ENCODE results near the gene FZD1. TPM values are rescaled to one million over a fixed set of nuclear protein-coding genes. Genes with fewer than 3 reads are reported as not detected.

The FZD1 gene
- 13.2 TPM for polyA plus RNA-seq
- long read RNA-seq, donor 1, full-length matches to known transcripts: 13 of 13 reads
- long read RNA-seq, donor 1, partial matches to known transcripts: 0 of 13 reads
- long read RNA-seq, donor 1, other reads (novel, unspliced or antisense): 0 of 13 reads
- long read RNA-seq, donor 2, full-length matches to known transcripts: 20 of 20 reads
- long read RNA-seq, donor 2, partial matches to known transcripts: 0 of 20 reads
- long read RNA-seq, donor 2, other reads (novel, unspliced or antisense): 0 of 20 reads
- long read RNA-seq, donor 3, full-length matches to known transcripts: 25 of 25 reads
- long read RNA-seq, donor 3, partial matches to known transcripts: 0 of 25 reads
- long read RNA-seq, donor 3, other reads (novel, unspliced or antisense): 0 of 25 reads
- long read RNA-seq, donor 4, full-length matches to known transcripts: 1 of 1 reads
- long read RNA-seq, donor 4, partial matches to known transcripts: 0 of 1 reads
- long read RNA-seq, donor 4, other reads (novel, unspliced or antisense): 0 of 1 reads
- long read RNA-seq, donor 5, full-length matches to known transcripts: 22 of 22 reads
- long read RNA-seq, donor 5, partial matches to known transcripts: 0 of 22 reads
- long read RNA-seq, donor 5, other reads (novel, unspliced or antisense): 0 of 22 reads
- long read RNA-seq, donor 6, full-length matches to known transcripts: 22 of 22 reads
- long read RNA-seq, donor 6, partial matches to known transcripts: 0 of 22 reads
- long read RNA-seq, donor 6, other reads (novel, unspliced or antisense): 0 of 22 reads
- long read RNA-seq, donor 7, full-length matches to known transcripts: 22 of 22 reads
- long read RNA-seq, donor 7, partial matches to known transcripts: 0 of 22 reads
- long read RNA-seq, donor 7, other reads (novel, unspliced or antisense): 0 of 22 reads
- long read RNA-seq, donor 8, full-length matches to known transcripts: 27 of 27 reads
- long read RNA-seq, donor 8, partial matches to known transcripts: 0 of 27 reads
- long read RNA-seq, donor 8, other reads (novel, unspliced or antisense): 0 of 27 reads
- long read RNA-seq, donor 9, full-length matches to known transcripts: 26 of 26 reads
- long read RNA-seq, donor 9, partial matches to known transcripts: 0 of 26 reads
- long read RNA-seq, donor 9, other reads (novel, unspliced or antisense): 0 of 26 reads
- long read RNA-seq, donor 10, full-length matches to known transcripts: 20 of 20 reads
- long read RNA-seq, donor 10, partial matches to known transcripts: 0 of 20 reads
- long read RNA-seq, donor 10, other reads (novel, unspliced or antisense): 0 of 20 reads
- long read RNA-seq, donor 11, full-length matches to known transcripts: 23 of 23 reads
- long read RNA-seq, donor 11, partial matches to known transcripts: 0 of 23 reads
- long read RNA-seq, donor 11, other reads (novel, unspliced or antisense): 0 of 23 reads

DNA sequence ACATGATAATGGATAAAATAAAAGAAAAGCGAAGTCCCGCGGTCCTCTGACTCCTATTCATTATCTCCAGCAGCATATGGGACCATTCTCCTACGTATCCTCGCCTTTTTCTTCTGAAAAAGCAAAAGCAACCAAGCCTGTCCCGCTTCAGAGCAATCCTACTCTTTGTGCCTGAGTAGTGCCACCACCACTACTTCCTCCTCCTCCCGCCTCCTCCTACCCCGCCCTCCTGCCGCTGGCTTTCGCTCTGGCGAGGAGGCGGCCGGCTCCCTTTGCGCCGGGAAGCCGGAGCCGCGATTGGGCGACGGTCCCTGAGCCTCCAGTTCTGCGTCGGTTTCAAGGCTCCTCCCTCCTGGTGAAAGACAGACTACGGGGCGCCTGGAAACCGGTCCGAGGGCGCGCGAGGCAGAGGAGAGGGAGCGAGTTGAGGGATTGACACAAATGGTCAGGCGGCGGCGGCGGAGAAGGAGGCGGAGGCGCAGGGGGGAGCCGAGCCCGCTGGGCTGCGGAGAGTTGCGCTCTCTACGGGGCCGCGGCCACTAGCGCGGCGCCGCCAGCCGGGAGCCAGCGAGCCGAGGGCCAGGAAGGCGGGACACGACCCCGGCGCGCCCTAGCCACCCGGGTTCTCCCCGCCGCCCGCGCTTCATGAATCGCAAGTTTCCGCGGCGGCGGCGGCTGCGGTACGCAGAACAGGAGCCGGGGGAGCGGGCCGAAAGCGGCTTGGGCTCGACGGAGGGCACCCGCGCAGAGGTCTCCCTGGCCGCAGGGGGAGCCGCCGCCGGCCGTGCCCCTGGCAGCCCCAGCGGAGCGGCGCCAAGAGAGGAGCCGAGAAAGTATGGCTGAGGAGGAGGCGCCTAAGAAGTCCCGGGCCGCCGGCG lies at the start of gene FZD1:
FZD1 (plus strand) TSS at position 388 of the 878 bp plus-strand sequence; CDS start at position 836, 448 bp downstream.
- Histone ChIP-seq H3K4me1 (ENCODE audit: control insufficient read depth, insufficient read depth, low read length) (peaks cover 20% of the 10 kb centered on the region), H3K4me3 (ENCODE audit: low read length) (peak within 1 kb of the TSS; percentile 76), H3K36me3 (ENCODE audit: control insufficient read depth, insufficient read depth, low read length) (no peaks in the 10 kb centered on the region), H3K9me3 (ENCODE audit: control insufficient read depth, low read depth, low read length) (peaks cover 9% of the 10 kb centered on the region), H3K27me3 (ENCODE audit: control insufficient read depth, insufficient read depth, low read length) (no peaks in the 10 kb centered on the region), H3K27ac (ENCODE audit: low read length) (peak within 1 kb of the TSS; percentile 82)
- peak; percentile 98 to 100 for DNase-seq
- no CpG with 5 or more reads among the region's 90 CpGs for WGBS (ENCODE audit: insufficient coverage, low lambda C conversion rate)

DNA sequence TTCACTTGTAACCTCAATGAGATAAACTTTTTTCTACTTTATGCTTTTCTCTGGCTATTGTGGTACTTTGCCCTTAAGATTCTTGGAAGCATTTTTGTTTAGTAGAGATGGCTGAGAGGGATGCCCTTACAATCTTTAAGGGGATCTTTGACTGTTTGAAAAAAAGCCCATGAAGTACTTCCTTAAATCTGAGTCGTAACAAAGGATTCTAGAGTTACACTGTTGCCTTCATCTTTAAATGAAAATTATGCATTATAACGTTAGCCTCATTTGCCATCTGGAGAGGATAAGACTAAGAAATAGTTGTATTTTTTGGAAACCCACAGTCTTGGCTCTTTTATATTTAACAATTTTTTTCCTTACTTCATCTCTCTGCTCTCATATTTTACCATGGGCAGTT lies 37.8 kb upstream of the FZD1 start:
- no CpG with 5 or more reads among the region's 2 CpGs for WGBS (ENCODE audit: insufficient coverage, low lambda C conversion rate)
- Histone ChIP-seq H3K27me3 (ENCODE audit: control insufficient read depth, insufficient read depth, low read length) (no peaks in the 10 kb centered on the region), H3K27ac (ENCODE audit: low read length) (no peak overlapping the region), H3K36me3 (ENCODE audit: control insufficient read depth, insufficient read depth, low read length) (no peaks in the 10 kb centered on the region), H3K4me1 (ENCODE audit: control insufficient read depth, insufficient read depth, low read length) (no peaks in the 10 kb centered on the region), H3K9me3 (ENCODE audit: control insufficient read depth, low read depth, low read length) (no peaks in the 10 kb centered on the region), H3K4me3 (ENCODE audit: low read length) (no peak overlapping the region)
- no peak for DNase-seq

DNA sequence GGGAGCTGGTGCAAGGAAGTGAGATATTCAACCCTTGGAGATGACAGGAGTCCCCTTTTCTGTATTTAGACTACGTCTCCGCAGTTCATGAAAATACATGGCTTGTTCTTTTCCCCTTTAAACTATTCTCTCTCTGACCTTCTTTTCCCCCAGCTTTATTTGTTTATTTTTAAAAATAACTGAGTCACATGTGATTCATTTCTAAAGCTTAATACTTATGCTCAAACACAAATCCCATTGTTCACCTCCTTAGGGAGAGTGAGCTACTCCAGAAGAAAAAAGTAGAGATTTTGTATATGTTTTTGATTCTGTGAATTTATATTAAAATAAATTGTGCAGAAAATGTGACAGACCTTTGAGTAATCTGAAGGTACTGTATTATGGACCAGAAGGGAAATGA lies 35.9 kb upstream of the FZD1 start:
- Histone ChIP-seq H3K27ac (ENCODE audit: low read length) (no peak overlapping the region), H3K9me3 (ENCODE audit: control insufficient read depth, low read depth, low read length) (no peaks in the 10 kb centered on the region), H3K27me3 (ENCODE audit: control insufficient read depth, insufficient read depth, low read length) (no peaks in the 10 kb centered on the region), H3K4me1 (ENCODE audit: control insufficient read depth, insufficient read depth, low read length) (no peaks in the 10 kb centered on the region), H3K36me3 (ENCODE audit: control insufficient read depth, insufficient read depth, low read length) (no peaks in the 10 kb centered on the region), H3K4me3 (ENCODE audit: low read length) (no peak overlapping the region)
- no CpG with 5 or more reads among the region's 2 CpGs for WGBS (ENCODE audit: insufficient coverage, low lambda C conversion rate)
- no peak for DNase-seq

DNA sequence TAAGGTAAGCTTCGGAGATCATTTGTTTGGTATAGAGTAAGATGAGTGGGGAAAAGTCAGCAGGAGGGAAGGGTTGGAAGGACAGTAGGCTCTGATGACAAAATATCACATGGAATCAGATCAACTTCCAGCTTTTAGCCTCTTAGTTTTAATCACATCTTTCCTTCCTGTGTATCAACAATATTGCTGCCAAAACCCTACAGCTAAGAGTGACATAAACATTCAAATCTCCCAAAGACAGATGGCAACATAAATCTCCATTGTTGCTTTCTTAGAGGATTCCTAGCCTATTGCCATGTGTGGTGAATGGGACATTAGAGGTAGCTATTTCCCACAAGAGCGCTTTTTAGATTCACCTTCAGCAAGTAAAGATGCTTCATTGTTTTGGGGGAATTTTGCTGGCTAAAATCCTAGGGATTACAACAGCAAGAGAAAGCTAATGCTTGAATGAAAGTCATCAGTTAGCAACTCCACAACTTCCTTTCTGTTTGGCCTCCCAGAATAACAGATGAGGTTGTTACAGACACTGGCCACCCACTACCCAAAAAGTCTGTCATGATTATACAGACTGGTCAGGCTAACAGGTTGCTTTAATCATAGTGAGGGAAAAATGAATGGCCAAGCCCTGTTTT lies 35.2 kb upstream of the FZD1 start:
- no peaks in the 10 kb centered on the region for H3K27me3 ChIP-seq (ENCODE audit: control insufficient read depth, insufficient read depth, low read length)
- H3K4me3 ChIP-seq (ENCODE audit: low read length): no peak overlapping the region
- no peak overlapping the region for H3K27ac ChIP-seq (ENCODE audit: low read length)
- H3K36me3 ChIP-seq (ENCODE audit: control insufficient read depth, insufficient read depth, low read length): no peaks in the 10 kb centered on the region
- H3K4me1 ChIP-seq (ENCODE audit: control insufficient read depth, insufficient read depth, low read length): no peaks in the 10 kb centered on the region
- no peak for DNase-seq
- WGBS (ENCODE audit: insufficient coverage, low lambda C conversion rate): no CpG with 5 or more reads among the region's 2 CpGs
- no peaks in the 10 kb centered on the region for H3K9me3 ChIP-seq (ENCODE audit: control insufficient read depth, low read depth, low read length)

DNA sequence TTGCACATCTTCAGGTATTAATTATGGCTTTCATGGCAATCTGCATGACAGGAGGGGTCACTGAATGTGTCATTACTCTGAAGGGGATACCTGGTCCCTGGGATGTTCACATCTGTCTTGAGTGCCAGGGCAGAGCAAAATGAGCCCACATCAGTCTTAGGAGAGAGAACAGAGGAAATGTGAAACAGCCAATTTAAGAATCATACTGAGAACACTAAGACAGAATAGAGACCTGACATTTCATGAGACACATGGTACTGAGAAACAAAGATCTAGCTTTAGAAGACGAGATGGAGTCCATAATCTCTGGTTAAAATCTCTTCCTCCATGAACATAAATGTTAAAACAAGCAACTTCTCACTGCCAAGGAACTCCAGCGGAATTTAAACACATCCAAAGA lies 34.1 kb upstream of the FZD1 start:
- 67% methylated on average over 1 of the region's 2 CpGs for WGBS (ENCODE audit: insufficient coverage, low lambda C conversion rate)
- Histone ChIP-seq H3K27me3 (ENCODE audit: control insufficient read depth, insufficient read depth, low read length) (no peaks in the 10 kb centered on the region), H3K36me3 (ENCODE audit: control insufficient read depth, insufficient read depth, low read length) (no peaks in the 10 kb centered on the region), H3K4me1 (ENCODE audit: control insufficient read depth, insufficient read depth, low read length) (no peaks in the 10 kb centered on the region), H3K4me3 (ENCODE audit: low read length) (no peak overlapping the region), H3K27ac (ENCODE audit: low read length) (no peak overlapping the region), H3K9me3 (ENCODE audit: control insufficient read depth, low read depth, low read length) (no peaks in the 10 kb centered on the region)
- DNase-seq: no peak

DNA sequence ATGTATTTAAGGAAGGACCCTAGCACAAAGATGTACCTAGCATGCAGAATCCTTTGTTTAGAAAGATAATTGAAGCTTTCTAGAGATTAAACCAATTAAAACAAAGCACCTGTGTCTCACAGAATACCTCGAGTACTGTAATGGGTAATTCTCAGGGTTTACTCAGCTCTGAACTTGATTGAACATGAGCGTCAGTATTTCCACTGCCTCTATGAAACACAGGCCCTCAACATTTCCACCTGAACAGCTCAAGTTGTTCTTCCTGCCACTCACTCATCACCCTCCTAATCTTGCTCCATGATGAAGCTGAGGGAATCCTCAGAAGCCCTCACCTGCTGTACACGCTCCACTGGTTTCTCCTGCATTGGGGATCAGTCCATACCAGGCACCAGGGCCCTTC lies 33.7 kb upstream of the FZD1 start:
- no CpG with 5 or more reads among the region's 3 CpGs for WGBS (ENCODE audit: insufficient coverage, low lambda C conversion rate)
- no peak for DNase-seq
- Histone ChIP-seq H3K36me3 (ENCODE audit: control insufficient read depth, insufficient read depth, low read length) (no peaks in the 10 kb centered on the region), H3K4me3 (ENCODE audit: low read length) (no peak overlapping the region), H3K27me3 (ENCODE audit: control insufficient read depth, insufficient read depth, low read length) (no peaks in the 10 kb centered on the region), H3K27ac (ENCODE audit: low read length) (no peak overlapping the region), H3K4me1 (ENCODE audit: control insufficient read depth, insufficient read depth, low read length) (no peaks in the 10 kb centered on the region), H3K9me3 (ENCODE audit: control insufficient read depth, low read depth, low read length) (no peaks in the 10 kb centered on the region)

DNA sequence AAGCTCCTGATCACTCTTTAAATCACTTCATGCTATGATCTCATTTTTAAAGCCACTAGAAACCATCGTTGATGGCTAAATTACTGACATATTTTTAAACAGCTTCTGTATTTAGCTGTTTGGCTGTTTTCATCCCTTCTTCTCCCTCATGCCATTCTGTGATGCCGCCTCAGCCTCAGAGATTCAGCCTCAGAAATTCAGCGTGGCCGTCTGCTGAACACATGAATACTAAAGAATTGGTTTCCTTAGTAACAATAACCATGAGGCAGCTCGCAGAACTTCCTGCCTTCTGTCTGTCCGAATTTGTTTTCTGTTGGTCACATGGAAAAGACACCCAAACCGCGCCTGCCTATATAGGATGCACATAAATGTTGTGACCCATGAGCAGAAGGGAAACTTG lies 31.0 kb upstream of the FZD1 start:
- WGBS (ENCODE audit: insufficient coverage, low lambda C conversion rate): 83% methylated on average over 2 of the region's 8 CpGs
- H3K9me3 ChIP-seq (ENCODE audit: control insufficient read depth, low read depth, low read length): no peaks in the 10 kb centered on the region
- H3K27me3 ChIP-seq (ENCODE audit: control insufficient read depth, insufficient read depth, low read length): no peaks in the 10 kb centered on the region
- no peak overlapping the region for H3K4me3 ChIP-seq (ENCODE audit: low read length)
- no peak for DNase-seq
- no peak overlapping the region for H3K27ac ChIP-seq (ENCODE audit: low read length)
- H3K4me1 ChIP-seq (ENCODE audit: control insufficient read depth, insufficient read depth, low read length): no peaks in the 10 kb centered on the region
- no peaks in the 10 kb centered on the region for H3K36me3 ChIP-seq (ENCODE audit: control insufficient read depth, insufficient read depth, low read length)

DNA sequence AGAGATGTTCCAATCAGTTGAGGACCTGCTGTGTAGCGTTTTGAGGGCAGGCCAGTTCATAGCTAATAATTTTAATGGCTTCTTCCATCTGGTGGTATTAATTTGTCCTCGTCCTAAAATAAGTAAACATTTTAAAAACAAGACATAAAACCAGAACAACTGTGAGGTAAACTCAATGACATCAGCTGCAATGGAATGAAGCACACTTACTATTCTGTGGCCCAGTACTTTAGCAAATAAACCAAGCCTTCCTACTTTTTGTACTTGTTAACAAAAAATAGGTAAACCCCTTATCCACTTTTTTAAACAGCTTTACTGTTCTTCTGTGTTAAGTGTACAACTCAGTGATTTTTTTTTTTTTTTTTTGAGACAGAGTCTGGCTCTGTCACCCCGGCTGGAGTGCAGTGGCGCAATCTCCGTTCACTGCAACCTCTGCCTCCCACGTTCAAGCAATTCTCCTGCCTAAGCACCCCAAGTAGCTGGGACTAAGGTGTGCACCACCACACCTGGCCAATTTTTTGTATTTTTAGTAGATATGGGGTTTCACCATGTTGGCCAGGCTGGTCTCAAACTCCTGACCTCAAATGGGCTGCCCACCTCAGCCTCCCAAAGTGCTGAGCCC lies 28.9 kb upstream of the FZD1 start:
- Histone ChIP-seq H3K27me3 (ENCODE audit: control insufficient read depth, insufficient read depth, low read length) (no peaks in the 10 kb centered on the region), H3K27ac (ENCODE audit: low read length) (no peak overlapping the region), H3K4me1 (ENCODE audit: control insufficient read depth, insufficient read depth, low read length) (peaks cover 15% of the 10 kb centered on the region), H3K4me3 (ENCODE audit: low read length) (no peak overlapping the region), H3K9me3 (ENCODE audit: control insufficient read depth, low read depth, low read length) (no peaks in the 10 kb centered on the region), H3K36me3 (ENCODE audit: control insufficient read depth, insufficient read depth, low read length) (no peaks in the 10 kb centered on the region)
- no CpG with 5 or more reads among the region's 6 CpGs for WGBS (ENCODE audit: insufficient coverage, low lambda C conversion rate)
- no peak for DNase-seq

DNA sequence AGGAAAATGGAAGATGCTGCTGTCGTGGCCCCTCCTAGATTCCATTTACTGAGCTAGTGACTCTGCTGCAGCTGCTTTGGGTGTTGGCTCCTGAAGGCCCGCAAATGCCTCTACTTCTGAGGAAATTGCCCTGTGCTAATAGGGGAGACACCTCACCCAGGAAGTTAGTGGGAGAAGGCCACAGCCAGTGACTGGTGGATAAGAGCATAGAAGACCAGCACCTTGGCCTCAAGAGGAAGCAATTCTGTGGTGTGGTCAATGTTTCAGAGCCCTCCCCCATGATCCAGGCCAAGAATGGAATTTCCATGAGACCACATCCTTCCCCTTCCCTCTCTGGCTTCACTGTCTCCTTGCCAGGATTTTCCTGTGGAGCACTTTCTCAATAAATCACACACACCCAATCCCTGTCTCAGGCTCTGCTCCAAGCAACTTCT lies 25.0 kb upstream of the FZD1 start:
- no peak overlapping the region for H3K4me3 ChIP-seq (ENCODE audit: low read length)
- H3K27me3 ChIP-seq (ENCODE audit: control insufficient read depth, insufficient read depth, low read length): no peaks in the 10 kb centered on the region
- H3K27ac ChIP-seq (ENCODE audit: low read length): no peak overlapping the region
- H3K4me1 ChIP-seq (ENCODE audit: control insufficient read depth, insufficient read depth, low read length): peaks cover 24% of the 10 kb centered on the region
- WGBS (ENCODE audit: insufficient coverage, low lambda C conversion rate): no CpG with 5 or more reads among the region's 2 CpGs
- DNase-seq: peak in 1 of 2 donors; percentile 28
- H3K9me3 ChIP-seq (ENCODE audit: control insufficient read depth, low read depth, low read length): no peaks in the 10 kb centered on the region
- H3K36me3 ChIP-seq (ENCODE audit: control insufficient read depth, insufficient read depth, low read length): no peaks in the 10 kb centered on the region
